GM18502 (cell line): ENCODE results near the gene FRMD5.
A peak's percentile ranks its signal among the peaks of the same experiment; 100 is the strongest.
"Not testable (repeated sequence)": the region's sequence is repeated elsewhere in the genome, so short reads cannot be mapped to it uniquely, and the experiment has no call there.

Experiments used
- ATAC-seq: cut with Tn5 transposase; IDR thresholded peaks from one replicate; pipeline ENCODE4 v1.9.1; 2021; ENCODE audit warnings: mild to moderate bottlenecking; ENCODE audit not compliant: unreplicated experiment, poor library complexity

Gene FRMD5

GRCh38 chr15:44195151-44195740, at the start of gene FRMD5:
TSS of gene FRMD5 (minus strand) at chr15:44195271.
- ATAC-seq: peak; percentile 97

GRCh38 chr15:44243829-44244228, 48.8 kb upstream of the FRMD5 start:
- no peak for ATAC-seq

GRCh38 chr15:44243141-44243540, 48.1 kb upstream of the FRMD5 start:
- no peak for ATAC-seq

- ATAC-seq: no peak
Measured at GRCh38 chr15:44231842-44232241, 36.8 kb upstream of the FRMD5 start.

GRCh38 chr15:44229301-44229700, 34.2 kb upstream of the FRMD5 start:
- ATAC-seq: not testable (repeated sequence)

- ATAC-seq: no peak
Measured at GRCh38 chr15:44227584-44227983, 32.5 kb upstream of the FRMD5 start.

GRCh38 chr15:44227001-44227400, 31.9 kb upstream of the FRMD5 start:
- ATAC-seq: not testable (repeated sequence)

GRCh38 chr15:44222478-44222877, 27.4 kb upstream of the FRMD5 start:
- ATAC-seq: no peak

- no peak for ATAC-seq
Measured at GRCh38 chr15:44219073-44219472, 24.0 kb upstream of the FRMD5 start.

GRCh38 chr15:44216958-44217357, 21.9 kb upstream of the FRMD5 start:
- ATAC-seq: no peak

GRCh38 chr15:44215594-44215993, 20.5 kb upstream of the FRMD5 start:
- no peak for ATAC-seq

GRCh38 chr15:44208956-44209355, 13.9 kb upstream of the FRMD5 start:
- ATAC-seq: no peak

- ATAC-seq: no peak
Measured at GRCh38 chr15:44207643-44208042, 12.6 kb upstream of the FRMD5 start.

GRCh38 chr15:44199393-44199792, 4.3 kb upstream of the FRMD5 start:
- no peak for ATAC-seq

GRCh38 chr15:44194323-44195150, 534 bp downstream of the FRMD5 start:
- peak; percentile 38 for ATAC-seq

GRCh38 chr15:44193651-44194322, 1.3 kb downstream of the FRMD5 start:
- ATAC-seq: no peak

- ATAC-seq: no peak
Measured at GRCh38 chr15:44188795-44189194, 6.3 kb downstream of the FRMD5 start.

- no peak for ATAC-seq
Measured at GRCh38 chr15:44186705-44187104, 8.4 kb downstream of the FRMD5 start.

- no peak for ATAC-seq
Measured at GRCh38 chr15:44183363-44183762, 11.7 kb downstream of the FRMD5 start.

- ATAC-seq: no peak
Measured at GRCh38 chr15:44181410-44181809, 13.7 kb downstream of the FRMD5 start.

GRCh38 chr15:44177139-44177538, 17.9 kb downstream of the FRMD5 start:
- no peak for ATAC-seq
